IMR-90 (cell line): Measurements from ENCODE around the gene NFE2L2. TPM values are rescaled to one million over a fixed set of nuclear protein-coding genes. Genes with fewer than 3 reads are reported as not detected.

ENCODE experiments used
- ATAC-seq: fragments of 200-7000 bp; cut with Tn5 transposase; 2 replicates; pipeline ENCODE4 v1.9.1; 2020; ENCODE audit warnings: low read depth, mild to moderate bottlenecking, moderate library complexity
- BruUV-seq: library from RNA; stranded (reverse); fragments of 400-500 nt; replicated peaks from 2 replicates; lab custom pipeline; 2021; lab: Mats Ljungman, UMichigan
- CTCF ChIA-PET: fragments of 300-600 bp; formaldehyde crosslinking; extraction: SDS; loops from one replicate; lab custom pipeline; 2021; ENCODE audit warnings: antibody characterized with exemption; lab: Yijun Ruan, JAX
- POLR2A ChIA-PET: fragments of 300-600 bp; sonication (Branson Sonifier 250); formaldehyde crosslinking; loops from one replicate; lab custom pipeline; 2022; ENCODE audit warnings: antibody characterized with exemption; ENCODE audit not compliant: unreplicated experiment; lab: Charles Lee
- DNase-seq: peaks from one replicate; pipeline ENCODE4 v3.0.0; 2013
- H2AFZ ChIP-seq: replicated peaks from 2 replicates; pipeline ENCODE3; 2013; ENCODE audit warnings: low read length, mild to moderate bottlenecking; ENCODE audit not compliant: poor library complexity
- H2AK5ac ChIP-seq: 2 replicates; pipeline ENCODE4 v1.6.1; 2013; ENCODE audit warnings: low read depth, low read length, inconsistent platforms
- H2AK9ac ChIP-seq: replicated peaks from 2 replicates; pipeline ENCODE3; 2013; ENCODE audit warnings: mild to moderate bottlenecking, low read depth, low read length, moderate library complexity; ENCODE audit not compliant: poor library complexity
- H2BK120ac ChIP-seq: 2 replicates; pipeline ENCODE4 v1.6.1; 2013; ENCODE audit warnings: low read depth, low read length, inconsistent platforms
- H2BK15ac ChIP-seq: 3 replicates; pipeline ENCODE4 v1.6.1; 2013; ENCODE audit warnings: low read depth, low read length, inconsistent platforms
- H2BK20ac ChIP-seq: 2 replicates; pipeline ENCODE4 v1.6.1; 2013; ENCODE audit warnings: low read depth, mild to moderate bottlenecking, inconsistent platforms, low read length, moderate library complexity
- H2BK5ac ChIP-seq: 2 replicates; pipeline ENCODE4 v1.6.1; 2013; ENCODE audit warnings: mild to moderate bottlenecking, low read depth, low read length, inconsistent platforms; ENCODE audit not compliant: poor library complexity, severe bottlenecking
- H3K14ac ChIP-seq: replicated peaks from 2 replicates; pipeline ENCODE4 v1.6.1; 2013; ENCODE audit warnings: low read depth, low read length, inconsistent platforms
- H3K18ac ChIP-seq: 2 replicates; pipeline ENCODE4 v1.6.1; 2013; ENCODE audit warnings: low read depth, low read length, control low read depth
- H3K23ac ChIP-seq: 2 replicates; pipeline ENCODE4 v1.6.1; 2013; ENCODE audit warnings: low read depth, low read length, inconsistent platforms
- H3K27ac ChIP-seq: 2 replicates; pipeline ENCODE4 v1.5.1; 2013; ENCODE audit warnings: mild to moderate bottlenecking, control low read depth, low read length; ENCODE audit not compliant: insufficient read depth
- H3K27me3 ChIP-seq: 2 replicates; pipeline ENCODE4 v1.6.1; 2013; ENCODE audit warnings: low read length; ENCODE audit not compliant: control insufficient read depth, insufficient read depth
- H3K36me3 ChIP-seq: 2 replicates; pipeline ENCODE4 v1.6.1; 2013; ENCODE audit warnings: low read length, mixed read lengths; ENCODE audit not compliant: control insufficient read depth, insufficient read depth
- H3K4ac ChIP-seq: 2 replicates; pipeline ENCODE4 v1.6.1; 2013; ENCODE audit warnings: low read depth, low read length, inconsistent platforms
- H3K4me1 ChIP-seq: 2 replicates; pipeline ENCODE4 v1.6.1; 2013; ENCODE audit warnings: low read length, mixed read lengths; ENCODE audit not compliant: control insufficient read depth, insufficient read depth
- H3K4me2 ChIP-seq: 2 replicates; pipeline ENCODE4 v1.6.1; 2013; ENCODE audit warnings: low read depth, mild to moderate bottlenecking, control low read depth, low read length, moderate library complexity
- H3K4me3 ChIP-seq: 2 replicates; pipeline ENCODE4 v1.5.1; 2013; ENCODE audit warnings: low read depth, mild to moderate bottlenecking, control low read depth, low read length, moderate library complexity; ENCODE audit not compliant: insufficient read depth
- H3K56ac ChIP-seq: 2 replicates; pipeline ENCODE4 v1.6.1; 2013; ENCODE audit warnings: low read length, inconsistent platforms; ENCODE audit not compliant: insufficient read depth; ENCODE audit errors: extremely low read depth
- H3K79me1 ChIP-seq, 2 experiments: 2 replicates each; pipeline ENCODE4 v1.6.1; 2013; ENCODE audit warnings: low read length in 2 of 2, inconsistent platforms in 1 of 2, low read depth in 1 of 2
- H3K9ac ChIP-seq: 2 replicates; pipeline ENCODE4 v1.6.1; 2013; ENCODE audit warnings: low read depth, low read length, control low read depth
- H3K9me1 ChIP-seq: 2 replicates; pipeline ENCODE4 v1.6.1; 2013; ENCODE audit warnings: low read length, inconsistent platforms; ENCODE audit not compliant: insufficient read depth
- H3K9me3 ChIP-seq: 2 replicates; pipeline ENCODE4 v1.6.1; 2013; ENCODE audit warnings: low read length; ENCODE audit not compliant: control insufficient read depth, insufficient read depth
- H4K20me1 ChIP-seq: 2 replicates; pipeline ENCODE4 v1.6.1; 2013; ENCODE audit warnings: low read length, inconsistent platforms; ENCODE audit not compliant: insufficient read depth
- H4K5ac ChIP-seq: 2 replicates; pipeline ENCODE4 v1.6.1; 2013; ENCODE audit warnings: mild to moderate bottlenecking, low read depth, low read length, control low read depth
- H4K8ac ChIP-seq, 2 experiments: 2 replicates each; pipeline ENCODE4 v1.6.1; 2013; ENCODE audit warnings: low read depth in 2 of 2, low read length in 2 of 2, control low read depth in 1 of 2, inconsistent platforms in 1 of 2
- H4K91ac ChIP-seq: 2 replicates; pipeline ENCODE4 v1.6.1; 2013; ENCODE audit warnings: low read depth, low read length, inconsistent platforms; ENCODE audit not compliant: insufficient read depth
- BHLHE40 ChIP-seq: fragments of 150-350 bp; IDR thresholded peaks from 2 replicates; pipeline ENCODE4 v1.6.1; 2016; ENCODE audit warnings: mild to moderate bottlenecking, low read depth, low read length
- CEBPB ChIP-seq: IDR thresholded peaks from 2 replicates; pipeline ENCODE4 v1.6.1; 2012; ENCODE audit warnings: low read depth, low read length, improper control_type of control experiment
- CHD1 ChIP-seq: IDR thresholded peaks from 2 replicates; pipeline ENCODE4 v1.6.1; 2012; ENCODE audit warnings: low read depth, low read length, improper control_type of control experiment
- FOS ChIP-seq: fragments of 150-350 bp; IDR thresholded peaks from 2 replicates; pipeline ENCODE4 v1.6.1; 2016; ENCODE audit warnings: low read depth, low read length
- NFE2L2 ChIP-seq: fragments of 150-350 bp; IDR thresholded peaks from 2 replicates; pipeline ENCODE4 v1.6.1; 2016; ENCODE audit warnings: low read depth, mild to moderate bottlenecking, low read length
- POLR2A ChIP-seq: IDR thresholded peaks from 2 replicates; pipeline ENCODE4 v1.6.1; 2012; ENCODE audit warnings: mild to moderate bottlenecking, low read depth, low read length
- RAD21 ChIP-seq: IDR thresholded peaks from 2 replicates; pipeline ENCODE4 v1.6.1; 2012; ENCODE audit warnings: low read length, improper control_type of control experiment
- RCOR1 ChIP-seq: IDR thresholded peaks from 2 replicates; pipeline ENCODE4 v1.6.1; 2012; ENCODE audit warnings: mild to moderate bottlenecking, low read length, improper control_type of control experiment; ENCODE audit not compliant: insufficient replicate concordance
- WGBS, 2 experiments: methylation state at CpG; one replicate each; pipeline versions ENCODE4 v1.1.5 to v1.1.7; 2013; ENCODE audit warnings: missing lambda C conversion rate in 2 of 2; ENCODE audit not compliant: insufficient read length in 1 of 2; ENCODE audit errors: extremely low coverage in 2 of 2; 5-methylcytosine and 5-hydroxymethylcytosine counted together
- dilution Hi-C: fragments of 300-500 bp; cut with HindIII; formaldehyde crosslinking; loops from one replicate; pipeline ENCODE4 v1.14.3; 2018; ENCODE audit warnings: low sequenced_read_pairs; ENCODE audit not compliant: unreplicated experiment
- in situ Hi-C: fragments of 300-500 bp; cut with MboI; formaldehyde crosslinking; loops from 3 replicates; pipeline ENCODE4 v1.14.3; 2019; ENCODE audit warnings: low sequenced_read_pairs, inconsistent platforms, mixed read lengths
- intact Hi-C: fragments of 100-400 bp; cut with micrococcal nuclease; formaldehyde crosslinking; loops from 2 replicates; pipeline ENCODE4 v1.10.0; 2022
- polyA plus RNA-seq, 3 experiments: library from polyadenylated mRNA; depleted of rRNA; stranded (reverse); fragments of >200 nt; gene quantifications; 2 replicates each; pipeline ENCODE4 v1.2.3, GENCODE V29; 2012; ENCODE audit warnings: low replicate concordance in 1 of 3
- total RNA-seq: library from RNA; depleted of rRNA; stranded (reverse); fragments of >200 nt; gene quantifications from 2 replicates; pipeline ENCODE4 v1.2.3, GENCODE V29; 2012
- TF ChIP-seq, protein P1 (sequence below): fragments of 150-350 bp; IDR thresholded peaks from 2 replicates; pipeline ENCODE4 v1.6.1; 2017; ENCODE audit warnings: mild to moderate bottlenecking, antibody characterized with exemption, low read length, low read depth
- TF ChIP-seq, protein P2 (sequence below): fragments of 150-350 bp; IDR thresholded peaks from 2 replicates; pipeline ENCODE4 v1.6.1; 2016; ENCODE audit warnings: low read depth, mild to moderate bottlenecking, low read length, moderate library complexity, borderline replicate concordance
- TF ChIP-seq, protein P3 (sequence below): conservative IDR thresholded peaks from 2 replicates; pipeline ENCODE4 v1.5.1; 2012; ENCODE audit warnings: mild to moderate bottlenecking, low read depth, low read length, improper control_type of control experiment

NFE2L2 gene
- total and polyA plus RNA-seq, 2 of the 4 experiments (the other 2 are of a cell fraction), result 72.7 to 83.5 TPM

DNA sequence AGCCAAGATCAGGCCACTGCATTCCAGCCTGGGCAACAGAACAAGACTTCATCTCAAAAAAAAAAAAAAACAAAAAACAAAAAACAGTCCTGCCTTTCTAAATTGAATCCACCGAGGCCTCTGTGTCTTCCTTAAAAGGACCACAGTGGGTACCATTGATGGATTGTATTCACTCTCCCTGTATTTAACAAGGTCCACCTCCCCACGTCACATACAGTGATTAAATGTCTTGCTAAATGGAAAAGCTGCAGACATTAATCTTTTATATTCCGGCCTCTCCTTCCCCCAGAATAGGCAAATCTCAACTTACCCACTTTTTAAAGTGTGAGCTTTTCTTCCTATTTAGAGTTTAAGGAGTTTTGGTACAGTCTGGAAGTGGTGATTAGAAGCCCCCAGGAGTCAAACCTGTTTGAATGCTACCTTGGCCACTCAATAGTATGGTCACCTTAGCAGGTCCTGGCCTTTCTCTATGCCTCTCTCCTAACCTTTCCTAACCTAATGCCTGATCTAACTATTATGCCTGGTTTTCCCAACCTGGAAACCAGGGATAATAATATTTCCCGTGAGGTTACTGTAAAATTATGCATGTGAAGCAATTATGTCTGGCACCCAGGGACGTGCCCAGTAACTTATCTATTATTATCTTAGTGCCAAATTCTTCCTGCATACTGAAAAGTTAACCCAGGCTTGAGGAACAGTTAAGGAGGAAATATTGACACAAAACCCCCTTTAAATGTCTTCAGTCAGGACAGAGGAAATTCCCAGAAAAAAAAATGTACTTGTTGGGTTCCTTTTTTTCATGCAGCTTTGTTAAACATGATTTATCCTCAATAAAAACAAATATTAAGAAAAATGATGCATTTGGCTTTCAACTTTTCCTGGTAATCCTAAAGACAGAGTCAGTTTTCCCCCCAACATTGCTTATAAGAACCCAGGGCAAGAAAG is 3.1 kb downstream of the NFE2L2 start:
- Histone ChIP-seq H3K4me2 (peak overlapping the region; percentile 86), H3K27me3 (no peaks in the 10 kb centered on the region), H3K18ac (peak overlapping the region; percentile 22; the same call in 1 of the 2 replicates), H3K4ac (no peak overlapping the region), H3K79me1 (peaks cover 0 to 9% of the 10 kb centered on the region in 2 experiments; a peak in 1 of 4 replicates), H4K91ac (no peak overlapping the region), H3K4me3 (peak overlapping the region; percentile 69), H3K14ac (peak overlapping the region; percentile 56), H3K9ac (peak overlapping the region; percentile 96), H4K20me1 (peaks cover 64% of the 10 kb centered on the region), H3K23ac (peak overlapping the region; percentile 91), H3K9me3 (no peaks in the 10 kb centered on the region; the same call in 1 of the 2 replicates), H2BK15ac (no peak overlapping the region), H2BK20ac (no peak overlapping the region), H3K27ac (peak overlapping the region; percentile 80; the same call in 1 of the 2 replicates), H4K5ac (no peak overlapping the region), H3K4me1 (peaks cover 3% of the 10 kb centered on the region), H4K8ac (no peak overlapping the region), H2AK9ac (no peak overlapping the region), H2BK5ac (peak overlapping the region; percentile 94), H2BK120ac (no peak overlapping the region), H3K56ac (peak overlapping the region; percentile 70; the same call in 1 of the 2 replicates), H2AFZ (no peak overlapping the region), H3K36me3 (peaks cover 10% of the 10 kb centered on the region), H2AK5ac (no peak overlapping the region), H3K9me1 (peaks cover 4% of the 10 kb centered on the region; the same call in 1 of the 2 replicates)
- dilution Hi-C loops (no loop called here), in situ Hi-C loops (loop anchor here (5.0 kb wide), 1 partner anchor 71 kb away; no protein-coding TSS in a partner anchor), intact Hi-C loops (loop anchor here (1.0 to 10.0 kb wide), 6 partner anchors 33 to 497 kb away; no protein-coding TSS in a partner anchor)
- CTCF ChIA-PET, result interaction anchor here (0.6 to 2.6 kb wide), 2 partner anchors 31 to 96 kb away, joined by 3 to 10 read pairs; no protein-coding TSS in a partner anchor
- DNase-seq (no peak), ATAC-seq (no peak)
- POLR2A ChIA-PET, result interaction anchor here (0.9 kb wide), 1 partner anchor 97 kb away, joined by 3 read pairs; no protein-coding TSS in a partner anchor
- WGBS, 2 experiments, result no CpG with 5 or more reads among the region's 5 CpGs
- BruUV-seq, result no TSS peak
- TF ChIP-seq, protein P1, sequence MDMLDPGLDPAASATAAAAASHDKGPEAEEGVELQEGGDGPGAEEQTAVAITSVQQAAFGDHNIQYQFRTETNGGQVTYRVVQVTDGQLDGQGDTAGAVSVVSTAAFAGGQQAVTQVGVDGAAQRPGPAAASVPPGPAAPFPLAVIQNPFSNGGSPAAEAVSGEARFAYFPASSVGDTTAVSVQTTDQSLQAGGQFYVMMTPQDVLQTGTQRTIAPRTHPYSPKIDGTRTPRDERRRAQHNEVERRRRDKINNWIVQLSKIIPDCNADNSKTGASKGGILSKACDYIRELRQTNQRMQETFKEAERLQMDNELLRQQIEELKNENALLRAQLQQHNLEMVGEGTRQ, result no peak
- TF ChIP-seq, protein P2, sequence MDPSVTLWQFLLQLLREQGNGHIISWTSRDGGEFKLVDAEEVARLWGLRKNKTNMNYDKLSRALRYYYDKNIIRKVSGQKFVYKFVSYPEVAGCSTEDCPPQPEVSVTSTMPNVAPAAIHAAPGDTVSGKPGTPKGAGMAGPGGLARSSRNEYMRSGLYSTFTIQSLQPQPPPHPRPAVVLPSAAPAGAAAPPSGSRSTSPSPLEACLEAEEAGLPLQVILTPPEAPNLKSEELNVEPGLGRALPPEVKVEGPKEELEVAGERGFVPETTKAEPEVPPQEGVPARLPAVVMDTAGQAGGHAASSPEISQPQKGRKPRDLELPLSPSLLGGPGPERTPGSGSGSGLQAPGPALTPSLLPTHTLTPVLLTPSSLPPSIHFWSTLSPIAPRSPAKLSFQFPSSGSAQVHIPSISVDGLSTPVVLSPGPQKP, result no peak
- TF ChIP-seq CEBPB (no peak), CHD1 (no peak), NFE2L2 (no peak), RAD21 (no peak), FOS (no peak), BHLHE40 (no peak), POLR2A (no peak), RCOR1 (no peak)
- TF ChIP-seq, protein P3, sequence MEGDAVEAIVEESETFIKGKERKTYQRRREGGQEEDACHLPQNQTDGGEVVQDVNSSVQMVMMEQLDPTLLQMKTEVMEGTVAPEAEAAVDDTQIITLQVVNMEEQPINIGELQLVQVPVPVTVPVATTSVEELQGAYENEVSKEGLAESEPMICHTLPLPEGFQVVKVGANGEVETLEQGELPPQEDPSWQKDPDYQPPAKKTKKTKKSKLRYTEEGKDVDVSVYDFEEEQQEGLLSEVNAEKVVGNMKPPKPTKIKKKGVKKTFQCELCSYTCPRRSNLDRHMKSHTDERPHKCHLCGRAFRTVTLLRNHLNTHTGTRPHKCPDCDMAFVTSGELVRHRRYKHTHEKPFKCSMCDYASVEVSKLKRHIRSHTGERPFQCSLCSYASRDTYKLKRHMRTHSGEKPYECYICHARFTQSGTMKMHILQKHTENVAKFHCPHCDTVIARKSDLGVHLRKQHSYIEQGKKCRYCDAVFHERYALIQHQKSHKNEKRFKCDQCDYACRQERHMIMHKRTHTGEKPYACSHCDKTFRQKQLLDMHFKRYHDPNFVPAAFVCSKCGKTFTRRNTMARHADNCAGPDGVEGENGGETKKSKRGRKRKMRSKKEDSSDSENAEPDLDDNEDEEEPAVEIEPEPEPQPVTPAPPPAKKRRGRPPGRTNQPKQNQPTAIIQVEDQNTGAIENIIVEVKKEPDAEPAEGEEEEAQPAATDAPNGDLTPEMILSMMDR, result no peak
